Central memory CD8-positive, alpha-beta T cell (primary cell): ENCODE measurements around the gene BPIFA2.

Experiments
- ATAC-seq: fragments of 150-1000 bp; cut with Tn5 transposase; replicated peaks from 2 replicates; pipeline ENCODE4 v1.10.0; 2022; ENCODE audit warnings: mild to moderate bottlenecking, moderate FRiP score, moderate number of reproducible peaks; ENCODE audit not compliant: poor library complexity, severe bottlenecking; ENCODE audit errors: extremely low read depth
- DNase-seq, 2 donors: peaks; one replicate each; pipeline ENCODE4 v3.0.0; 2021; ENCODE audit warnings: low spot score in 2 of 2
- H3K27ac Mint-ChIP-seq: one replicate; pipeline ENCODE4 v1.8.0; 2022; ENCODE audit warnings: low read depth, mild to moderate bottlenecking, moderate library complexity, mixed read lengths
- H3K27me3 Mint-ChIP-seq: one replicate; pipeline ENCODE4 v1.8.0; 2022; ENCODE audit warnings: mixed read lengths
- H3K36me3 Mint-ChIP-seq: one replicate; pipeline ENCODE4 v1.8.0; 2022; ENCODE audit warnings: mild to moderate bottlenecking, moderate library complexity, mixed read lengths; ENCODE audit not compliant: insufficient read depth
- H3K4me1 Mint-ChIP-seq: one replicate; pipeline ENCODE4 v1.8.0; 2022; ENCODE audit warnings: mixed read lengths
- H3K4me3 Mint-ChIP-seq: one replicate; pipeline ENCODE4 v1.8.0; 2022; ENCODE audit warnings: mild to moderate bottlenecking, moderate library complexity, mixed read lengths
- H3K9me3 Mint-ChIP-seq: one replicate; pipeline ENCODE4 v1.8.0; 2022; ENCODE audit warnings: mixed read lengths

BPIFA2 gene

GRCh38 chr20:33163856-33164762, 3.9 kb upstream of the BPIFA2 start:
- no peak overlapping the region for H3K4me3 Mint-ChIP-seq
- H3K27ac Mint-ChIP-seq = no peak overlapping the region
- no peak for ATAC-seq
- H3K9me3 Mint-ChIP-seq = peaks cover 8% of the 10 kb centered on the region
- H3K27me3 Mint-ChIP-seq = peaks cover 41% of the 10 kb centered on the region
- no peaks in the 10 kb centered on the region for H3K36me3 Mint-ChIP-seq
- no peaks in the 10 kb centered on the region for H3K4me1 Mint-ChIP-seq
- DNase-seq = no peak

- no peaks in the 10 kb centered on the region for H3K36me3 Mint-ChIP-seq
- H3K9me3 Mint-ChIP-seq = peaks cover 8% of the 10 kb centered on the region
- no peaks in the 10 kb centered on the region for H3K4me1 Mint-ChIP-seq
- peaks cover 41% of the 10 kb centered on the region for H3K27me3 Mint-ChIP-seq
- no peak overlapping the region for H3K4me3 Mint-ChIP-seq
- H3K27ac Mint-ChIP-seq = no peak overlapping the region
- ATAC-seq = no peak
- no peak for DNase-seq
Measured at GRCh38 chr20:33164763-33165095, 3.2 kb upstream of the BPIFA2 start.

DNA sequence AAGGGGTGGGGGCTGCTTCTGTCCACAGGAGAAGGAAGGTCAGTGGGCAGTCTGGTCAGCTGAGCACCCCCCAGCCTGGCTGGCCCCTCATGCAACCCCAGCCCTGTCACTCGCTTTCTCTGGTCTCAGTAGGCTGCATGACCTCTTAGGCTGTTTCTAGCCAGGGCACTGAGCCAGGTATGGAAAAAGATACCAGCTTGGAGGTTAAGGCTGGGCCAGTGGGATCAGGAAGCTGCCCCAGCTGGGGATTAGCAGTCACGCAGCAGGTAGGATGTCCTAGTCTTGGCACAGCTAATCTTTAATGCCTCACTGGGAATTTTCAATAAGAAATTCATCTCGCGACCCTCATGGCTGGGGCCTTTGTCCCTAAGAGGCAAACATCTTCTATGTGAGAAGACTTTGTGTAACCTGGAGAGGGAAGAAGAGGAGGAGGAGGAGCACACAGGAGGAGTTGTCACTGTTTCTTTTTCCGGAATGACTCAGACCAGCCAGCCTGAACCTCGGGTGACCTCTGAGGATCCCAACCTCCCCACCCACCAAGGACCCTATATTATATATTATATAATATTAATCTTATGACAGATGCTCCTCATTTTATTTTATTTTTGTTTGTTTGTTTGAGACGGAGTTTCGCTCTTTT, 2.4 kb upstream of the BPIFA2 start:
- Mint-ChIP-seq H3K27me3 (peaks cover 42% of the 10 kb centered on the region), H3K36me3 (no peaks in the 10 kb centered on the region), H3K4me1 (no peaks in the 10 kb centered on the region), H3K9me3 (peaks cover 8% of the 10 kb centered on the region), H3K27ac (no peak overlapping the region), H3K4me3 (no peak overlapping the region)
- no peak for ATAC-seq
- no peak for DNase-seq

DNA sequence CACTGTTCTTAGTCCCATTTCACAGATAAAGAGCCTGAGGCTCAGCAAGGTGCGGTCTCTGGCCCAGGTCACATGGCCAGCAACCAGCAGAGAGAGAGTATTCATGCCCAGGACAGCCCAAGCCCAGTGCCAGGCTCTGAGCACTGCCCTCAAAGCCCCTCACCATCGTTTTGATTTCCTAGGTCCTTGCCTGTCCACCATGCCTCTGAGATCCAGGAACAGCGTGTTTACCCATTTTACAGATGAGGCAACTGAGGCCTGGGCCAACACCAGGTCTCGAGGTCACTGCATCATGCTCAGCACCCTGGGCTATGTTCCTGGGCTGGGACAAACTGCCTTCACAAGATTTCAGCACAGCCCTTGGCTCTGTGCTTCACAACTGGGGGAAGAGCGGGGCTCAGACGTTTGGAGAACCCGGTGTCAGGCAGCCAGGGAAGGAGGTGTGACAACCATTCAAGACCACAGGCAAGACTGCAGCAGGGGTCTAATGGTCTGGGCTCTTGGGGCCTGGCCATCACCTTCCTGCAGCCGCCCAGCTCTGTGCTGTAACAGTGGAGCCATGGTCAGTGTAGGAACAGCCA, 1.3 kb upstream of the BPIFA2 start:
- Mint-ChIP-seq H3K27me3 (peaks cover 53% of the 10 kb centered on the region), H3K4me1 (no peaks in the 10 kb centered on the region), H3K4me3 (no peak overlapping the region), H3K27ac (no peak overlapping the region), H3K36me3 (no peaks in the 10 kb centered on the region), H3K9me3 (peaks cover 8% of the 10 kb centered on the region)
- DNase-seq (no peak), ATAC-seq (no peak)

DNA sequence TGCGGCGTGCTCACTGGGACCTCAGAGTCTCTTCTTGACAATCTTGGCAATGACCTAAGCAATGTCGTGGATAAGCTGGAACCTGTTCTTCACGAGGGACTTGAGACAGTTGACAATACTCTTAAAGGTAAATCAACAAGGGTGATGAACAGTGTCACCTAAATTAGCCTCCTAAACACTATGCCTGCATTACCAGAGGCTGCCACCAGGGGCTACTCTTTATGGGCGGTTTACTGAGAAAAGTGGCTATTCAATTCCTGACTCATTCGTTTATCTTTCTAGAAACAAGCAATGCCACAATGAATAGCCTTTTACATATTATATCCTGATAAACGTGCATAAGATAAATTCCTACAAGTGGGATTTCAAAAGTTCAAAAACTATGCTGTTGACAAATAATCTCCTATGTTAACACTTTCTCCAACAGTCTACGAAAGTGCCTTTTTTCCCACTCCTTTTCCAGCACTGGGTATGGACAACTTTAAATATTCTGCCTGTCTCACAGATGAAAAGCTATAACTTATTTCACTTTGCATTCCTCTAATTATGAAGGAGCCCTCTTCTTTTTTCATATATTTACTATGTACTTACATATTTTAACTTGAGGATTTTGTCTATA, 1.3 kb downstream of the BPIFA2 start:
- H3K4me1 Mint-ChIP-seq = no peaks in the 10 kb centered on the region
- H3K9me3 Mint-ChIP-seq = peaks cover 8% of the 10 kb centered on the region
- ATAC-seq = no peak
- no peak overlapping the region for H3K27ac Mint-ChIP-seq
- peaks cover 48% of the 10 kb centered on the region for H3K27me3 Mint-ChIP-seq
- H3K4me3 Mint-ChIP-seq = no peak overlapping the region
- H3K36me3 Mint-ChIP-seq = no peaks in the 10 kb centered on the region
- no peak for DNase-seq

DNA sequence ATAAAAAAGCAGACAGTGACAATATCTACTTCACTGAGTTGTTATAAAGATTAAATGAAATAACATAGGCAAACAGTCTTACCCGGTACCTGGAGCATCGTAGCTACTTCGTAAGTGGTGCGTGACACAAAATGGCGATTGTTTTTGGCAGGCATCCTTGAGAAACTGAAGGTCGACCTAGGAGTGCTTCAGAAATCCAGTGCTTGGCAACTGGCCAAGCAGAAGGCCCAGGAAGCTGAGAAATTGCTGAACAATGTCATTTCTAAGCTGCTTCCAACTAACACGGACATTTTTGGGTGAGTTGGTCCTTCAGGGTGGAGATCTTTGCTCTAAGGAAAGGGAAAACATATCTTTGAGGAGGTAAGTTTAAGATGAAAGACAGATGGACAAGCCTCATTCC, 4.8 kb downstream of the BPIFA2 start:
- no peaks in the 10 kb centered on the region for H3K4me1 Mint-ChIP-seq
- H3K9me3 Mint-ChIP-seq = peaks cover 8% of the 10 kb centered on the region
- H3K36me3 Mint-ChIP-seq = no peaks in the 10 kb centered on the region
- DNase-seq (no peak), ATAC-seq (no peak)
- no peak overlapping the region for H3K4me3 Mint-ChIP-seq
- H3K27me3 Mint-ChIP-seq = peaks cover 30% of the 10 kb centered on the region
- no peak overlapping the region for H3K27ac Mint-ChIP-seq

DNA sequence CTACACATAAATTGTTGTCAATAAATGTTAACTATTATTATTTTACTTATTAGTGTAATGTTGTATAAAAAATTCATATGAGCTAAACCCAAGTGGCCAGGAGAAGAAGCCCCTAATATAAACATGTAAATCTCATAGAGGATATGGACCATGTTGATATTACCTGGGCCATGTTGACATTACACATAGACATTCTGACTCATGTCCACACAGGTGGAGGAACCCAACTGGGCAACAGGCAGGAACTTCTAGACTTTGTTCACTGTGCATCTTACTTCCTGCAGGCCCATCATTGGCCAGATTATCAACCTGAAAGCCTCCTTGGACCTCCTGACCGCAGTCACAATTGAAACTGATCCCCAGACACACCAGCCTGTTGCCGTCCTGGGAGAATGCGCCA, 7.2 kb downstream of the BPIFA2 start:
- no peaks in the 10 kb centered on the region for H3K9me3 Mint-ChIP-seq
- H3K27me3 Mint-ChIP-seq = peaks cover 17% of the 10 kb centered on the region
- H3K27ac Mint-ChIP-seq = no peak overlapping the region
- H3K36me3 Mint-ChIP-seq = no peaks in the 10 kb centered on the region
- no peak for ATAC-seq
- no peak for DNase-seq
- H3K4me3 Mint-ChIP-seq = no peak overlapping the region
- no peaks in the 10 kb centered on the region for H3K4me1 Mint-ChIP-seq

DNA sequence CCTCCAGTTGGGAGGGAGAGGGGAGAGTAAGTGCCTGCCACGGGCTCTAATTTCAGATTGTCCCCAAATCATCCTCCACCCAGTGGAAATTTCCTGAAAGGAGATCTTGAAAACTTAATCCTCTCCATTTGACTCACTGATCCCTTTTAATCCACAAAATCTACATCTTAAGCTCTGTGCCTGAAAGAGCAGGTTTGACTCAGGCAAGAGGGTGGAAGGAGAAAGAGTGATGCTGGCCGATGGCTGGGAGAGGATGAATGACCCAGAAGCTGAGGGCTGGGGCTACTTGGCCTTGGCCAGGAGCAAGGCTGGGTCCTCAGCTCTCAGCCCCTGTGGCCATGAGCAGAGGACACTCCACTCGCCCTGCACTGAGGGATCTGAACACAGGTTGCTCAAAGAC, 8.1 kb downstream of the BPIFA2 start:
- no peak overlapping the region for H3K4me3 Mint-ChIP-seq
- ATAC-seq (no peak), DNase-seq (no peak)
- H3K27me3 Mint-ChIP-seq = peaks cover 10% of the 10 kb centered on the region
- no peaks in the 10 kb centered on the region for H3K9me3 Mint-ChIP-seq
- no peaks in the 10 kb centered on the region for H3K4me1 Mint-ChIP-seq
- no peaks in the 10 kb centered on the region for H3K36me3 Mint-ChIP-seq
- no peak overlapping the region for H3K27ac Mint-ChIP-seq

DNA sequence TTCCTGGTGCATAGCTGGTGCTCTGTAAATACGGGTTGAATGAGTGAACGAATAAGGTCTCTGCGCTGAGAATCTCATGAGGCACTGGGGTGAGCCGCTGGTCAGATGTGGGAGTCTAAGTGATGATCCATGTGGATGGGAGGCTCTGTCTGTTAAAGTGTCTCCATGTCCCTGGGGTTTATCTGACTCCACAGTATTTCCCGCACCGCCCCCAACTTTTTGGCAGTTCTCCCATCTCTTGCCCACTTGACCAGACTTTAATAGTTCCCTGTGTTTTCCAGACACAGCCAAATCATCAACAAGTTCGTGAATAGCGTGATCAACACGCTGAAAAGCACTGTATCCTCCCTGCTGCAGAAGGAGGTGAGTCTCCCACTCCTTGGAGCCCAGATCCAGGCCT, 9.9 kb downstream of the BPIFA2 start:
- ATAC-seq = no peak

DNA sequence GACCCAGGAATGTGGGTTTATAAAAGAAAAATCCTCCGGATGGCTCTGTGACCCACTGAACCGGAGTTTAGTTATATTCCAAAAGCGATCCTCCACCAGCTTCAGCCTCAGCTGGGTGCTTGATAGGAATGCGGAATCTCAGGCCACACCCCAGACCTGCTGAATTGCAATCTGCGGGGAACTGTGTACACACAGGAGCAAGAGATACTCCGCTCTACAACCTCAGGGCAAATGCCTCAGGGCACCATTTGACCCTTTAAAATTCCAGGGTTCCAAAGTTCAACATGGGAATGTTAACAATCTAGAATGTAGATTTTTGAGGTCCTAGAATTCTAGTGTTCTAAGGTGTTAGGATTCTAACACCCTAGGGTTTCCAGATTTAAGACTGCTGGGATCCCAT, 10.8 kb downstream of the BPIFA2 start:
- Mint-ChIP-seq H3K4me1 (no peaks in the 10 kb centered on the region), H3K27me3 (peaks cover 18% of the 10 kb centered on the region), H3K4me3 (no peak overlapping the region), H3K36me3 (no peaks in the 10 kb centered on the region), H3K27ac (no peak overlapping the region), H3K9me3 (no peaks in the 10 kb centered on the region)
- ATAC-seq (no peak), DNase-seq (no peak)

More for the DNA sequence above, 9.9 kb downstream of the BPIFA2 start:
- Mint-ChIP-seq H3K27ac (no peak overlapping the region), H3K4me3 (no peak overlapping the region), H3K27me3 (peaks cover 9% of the 10 kb centered on the region), H3K4me1 (no peaks in the 10 kb centered on the region), H3K36me3 (no peaks in the 10 kb centered on the region), H3K9me3 (no peaks in the 10 kb centered on the region)
- no peak for DNase-seq

- no peak for DNase-seq
- H3K9me3 Mint-ChIP-seq = no peaks in the 10 kb centered on the region
- no peak overlapping the region for H3K27ac Mint-ChIP-seq
- no peak for ATAC-seq
- peaks cover 20% of the 10 kb centered on the region for H3K27me3 Mint-ChIP-seq
- H3K36me3 Mint-ChIP-seq = no peaks in the 10 kb centered on the region
- H3K4me3 Mint-ChIP-seq = no peak overlapping the region
- no peaks in the 10 kb centered on the region for H3K4me1 Mint-ChIP-seq
Measured at GRCh38 chr20:33180169-33180568, 12.2 kb downstream of the BPIFA2 start.

GRCh38 chr20:33181482-33182093, 13.6 kb downstream of the BPIFA2 start:
- no peak for DNase-seq
- Mint-ChIP-seq H3K27me3 (peaks cover 20% of the 10 kb centered on the region), H3K36me3 (no peaks in the 10 kb centered on the region), H3K4me3 (no peak overlapping the region), H3K4me1 (no peaks in the 10 kb centered on the region), H3K27ac (no peak overlapping the region), H3K9me3 (no peaks in the 10 kb centered on the region)
- no peak for ATAC-seq
